GM12874 (cell line): Measurements from ENCODE around the gene MAP3K5.

Source experiments
- TF ChIP-seq, protein P1 (sequence below): IDR thresholded peaks from 2 replicates; pipeline ENCODE4 v1.5.1; 2011; ENCODE audit warnings: low read depth, mild to moderate bottlenecking, control low read depth, low read length, moderate library complexity; ENCODE audit not compliant: insufficient read depth

MAP3K5 gene

DNA sequence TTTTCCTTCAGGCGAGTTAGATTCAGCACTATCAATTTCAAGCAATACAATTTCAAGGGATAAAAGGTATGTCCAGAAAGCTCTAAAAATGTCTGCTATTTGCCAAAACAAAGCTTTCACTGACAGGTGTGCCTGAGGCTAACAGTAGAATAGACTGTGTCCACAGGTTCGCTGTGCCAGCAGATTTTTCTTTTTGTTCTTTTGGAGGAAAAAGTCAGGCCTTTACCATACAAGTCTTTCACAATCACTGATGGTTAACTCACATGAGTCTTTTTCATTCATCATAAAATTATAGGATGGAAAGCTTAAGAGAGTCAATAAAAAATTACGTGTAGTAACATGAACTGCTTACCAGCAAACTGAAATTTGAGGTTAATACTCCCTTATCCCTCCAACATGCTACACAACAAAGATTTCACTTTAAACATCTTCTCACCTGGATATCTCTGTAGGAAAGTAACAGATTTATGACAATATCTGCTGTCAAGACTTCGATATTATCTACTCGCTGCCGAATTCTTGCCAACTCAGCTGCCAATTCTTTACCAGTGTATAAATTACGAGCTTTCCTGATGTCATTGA, 95.4 kb downstream of the MAP3K5 start:
- TF ChIP-seq, protein P1, sequence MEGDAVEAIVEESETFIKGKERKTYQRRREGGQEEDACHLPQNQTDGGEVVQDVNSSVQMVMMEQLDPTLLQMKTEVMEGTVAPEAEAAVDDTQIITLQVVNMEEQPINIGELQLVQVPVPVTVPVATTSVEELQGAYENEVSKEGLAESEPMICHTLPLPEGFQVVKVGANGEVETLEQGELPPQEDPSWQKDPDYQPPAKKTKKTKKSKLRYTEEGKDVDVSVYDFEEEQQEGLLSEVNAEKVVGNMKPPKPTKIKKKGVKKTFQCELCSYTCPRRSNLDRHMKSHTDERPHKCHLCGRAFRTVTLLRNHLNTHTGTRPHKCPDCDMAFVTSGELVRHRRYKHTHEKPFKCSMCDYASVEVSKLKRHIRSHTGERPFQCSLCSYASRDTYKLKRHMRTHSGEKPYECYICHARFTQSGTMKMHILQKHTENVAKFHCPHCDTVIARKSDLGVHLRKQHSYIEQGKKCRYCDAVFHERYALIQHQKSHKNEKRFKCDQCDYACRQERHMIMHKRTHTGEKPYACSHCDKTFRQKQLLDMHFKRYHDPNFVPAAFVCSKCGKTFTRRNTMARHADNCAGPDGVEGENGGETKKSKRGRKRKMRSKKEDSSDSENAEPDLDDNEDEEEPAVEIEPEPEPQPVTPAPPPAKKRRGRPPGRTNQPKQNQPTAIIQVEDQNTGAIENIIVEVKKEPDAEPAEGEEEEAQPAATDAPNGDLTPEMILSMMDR, result no peak

DNA sequence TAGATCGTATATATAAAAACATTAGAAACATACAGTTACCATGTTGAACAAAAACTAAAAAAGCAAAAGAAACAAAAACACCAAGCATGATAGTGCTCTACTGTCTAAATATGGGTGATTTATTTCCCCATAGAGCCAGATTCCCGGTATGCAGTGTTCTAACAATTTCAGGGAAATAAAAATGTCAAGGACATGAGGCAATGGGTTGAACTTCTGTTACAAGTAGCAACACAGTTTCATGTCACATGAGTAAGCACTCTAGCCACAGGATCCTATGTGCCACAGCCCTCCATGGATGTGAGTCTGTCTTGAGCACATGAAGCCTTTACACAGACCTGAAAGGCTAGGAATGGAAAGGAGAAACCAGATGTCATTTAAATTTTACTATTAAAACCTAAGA, 96.0 kb downstream of the MAP3K5 start:
- TF ChIP-seq, protein P1, result no peak

DNA sequence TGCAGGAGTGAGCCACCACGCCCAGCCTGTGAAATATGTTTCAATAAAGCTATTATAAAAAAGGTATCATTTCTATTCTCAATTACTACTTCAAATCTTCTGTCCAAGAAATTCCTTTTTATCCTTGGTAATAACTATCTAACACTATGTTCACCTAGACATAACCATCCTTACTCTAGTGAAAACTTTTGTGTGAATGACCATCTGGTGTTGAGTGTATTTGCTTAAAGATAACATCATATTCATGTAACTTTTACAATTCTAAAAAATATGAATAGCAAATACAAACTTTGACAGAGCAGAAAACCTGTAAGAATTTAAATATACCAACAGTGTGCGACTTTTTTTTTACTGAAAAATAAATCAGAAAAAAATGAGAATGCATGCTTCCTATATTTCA, 96.9 kb downstream of the MAP3K5 start:
- TF ChIP-seq, protein P1, result no peak

DNA sequence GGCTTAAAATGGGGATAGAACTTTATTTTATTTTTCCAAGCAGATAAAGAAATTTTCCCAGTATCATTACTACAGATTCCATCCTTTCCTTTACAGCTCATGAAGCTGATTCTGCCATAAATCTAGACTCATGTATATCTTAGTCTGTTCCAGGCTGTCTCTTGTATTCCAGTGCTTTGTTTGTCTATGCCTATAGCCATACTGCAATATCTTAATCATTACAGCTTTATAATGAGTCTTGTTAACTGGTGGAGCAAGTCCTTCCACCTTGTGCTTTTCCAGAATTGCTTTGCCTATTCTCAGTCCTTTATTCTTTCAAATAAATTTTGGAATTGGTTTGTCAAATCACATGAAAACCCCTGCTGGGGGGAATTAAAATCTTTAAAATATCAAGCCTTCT, 99.2 kb downstream of the MAP3K5 start:
- TF ChIP-seq, protein P1, result no peak

DNA sequence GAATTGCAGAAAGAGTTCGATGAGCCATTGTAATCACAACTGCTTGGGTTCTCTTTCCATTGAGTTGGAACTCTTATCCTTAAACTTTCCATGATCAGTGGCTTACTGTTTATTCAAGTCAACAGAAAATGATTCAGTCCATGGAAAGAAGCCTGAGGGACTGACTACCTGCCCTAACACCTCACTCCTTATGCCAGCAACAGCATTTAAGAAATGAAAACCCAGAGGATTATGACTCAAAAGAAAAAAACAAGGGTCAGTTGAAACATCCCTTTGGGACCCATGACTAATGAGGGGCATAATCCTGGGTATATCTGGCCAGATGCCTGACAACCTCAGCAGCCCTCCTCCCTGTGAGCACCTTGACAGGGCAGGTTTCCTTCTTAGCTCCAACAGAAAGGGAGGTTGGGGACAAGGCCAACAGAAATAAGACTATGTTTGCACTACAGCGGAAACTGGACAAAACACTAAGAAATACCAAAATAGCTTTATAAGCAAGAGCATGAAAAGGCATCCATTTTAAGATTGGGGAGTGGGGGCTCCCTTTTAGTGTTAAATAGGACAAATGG, 106.7 kb downstream of the MAP3K5 start:
- TF ChIP-seq, protein P1, result no peak

DNA sequence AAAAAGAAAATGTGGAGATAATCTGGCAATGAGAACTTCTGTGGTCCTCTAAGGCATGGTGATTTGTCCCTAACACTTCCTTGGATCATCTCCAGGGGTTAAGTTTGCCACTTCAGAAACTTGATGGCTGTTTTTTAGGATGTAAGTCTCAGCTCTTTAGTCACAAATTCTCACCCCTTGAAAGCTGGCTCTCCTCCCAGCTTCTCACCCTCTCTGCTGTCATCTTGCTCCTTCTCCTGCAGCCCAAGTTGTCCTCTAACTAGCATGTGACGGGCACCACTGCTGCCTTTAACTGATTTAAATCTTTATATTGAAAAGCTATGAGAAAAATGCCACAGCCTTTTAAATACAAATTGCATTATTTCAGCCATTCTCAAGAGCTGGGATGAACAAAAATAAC, 107.8 kb downstream of the MAP3K5 start:
- TF ChIP-seq, protein P1, result no peak

DNA sequence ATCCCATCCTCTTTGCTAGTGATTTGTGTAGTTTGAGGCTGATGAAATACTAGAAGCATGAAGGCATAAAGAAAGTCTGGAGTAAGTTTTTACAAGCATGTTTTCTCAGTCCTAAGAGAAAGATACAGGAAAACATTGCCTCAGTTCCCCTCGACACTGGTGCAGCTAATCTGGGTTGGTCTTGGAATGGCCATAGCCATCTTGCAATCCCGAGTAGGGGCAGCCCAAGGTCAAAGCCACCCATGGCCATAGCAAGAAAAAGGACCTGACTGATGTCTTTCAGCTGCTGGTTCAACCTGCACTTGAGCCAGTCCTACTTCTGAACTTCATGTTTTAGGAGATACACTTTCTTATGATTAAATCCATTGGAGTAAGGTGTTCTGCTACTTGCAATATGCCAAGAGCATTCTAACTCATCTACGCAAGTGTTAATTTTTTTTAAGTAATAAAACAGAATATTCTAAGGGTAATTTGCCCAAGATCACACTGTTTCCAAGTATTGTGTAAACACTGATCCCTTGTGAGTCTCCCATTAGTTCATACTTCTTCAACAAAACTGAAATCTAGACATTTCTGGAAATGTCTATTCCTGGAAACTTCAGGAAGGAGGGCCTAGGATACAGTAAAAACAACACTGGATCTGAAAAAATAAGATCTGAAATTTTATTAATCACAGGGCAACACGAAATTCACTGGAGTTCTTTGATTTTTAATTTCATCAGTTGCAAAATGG, 108.9 kb downstream of the MAP3K5 start:
- TF ChIP-seq, protein P1, result no peak
